RWPE2 (cell line): ENCODE measurements around the gene ALCAM.
A peak's percentile ranks its signal among the peaks of the same experiment; 100 is the strongest.

Source experiments
- ATAC-seq: fragments of 200-7000 bp; cut with Tn5 transposase; 3 replicates; pipeline ENCODE4 v1.9.1; 2021; ENCODE audit warnings: low read depth
- DNase-seq: peaks from one replicate; pipeline ENCODE4 v3.0.0-alpha.2; 2020; ENCODE audit warnings: low spot score
- H3K27ac ChIP-seq: fragments of 450-650 bp; 2 replicates; pipeline ENCODE4 v1.5.1; 2017; ENCODE audit warnings: mild to moderate bottlenecking; ENCODE audit not compliant: poor library complexity, severe bottlenecking
- H3K27me3 ChIP-seq: fragments of 250-450 bp; sonication (Bioruptor Pico); 2 replicates; pipeline ENCODE4 v1.5.1; 2021; ENCODE audit warnings: mild to moderate bottlenecking, moderate library complexity; ENCODE audit not compliant: insufficient read depth, poor library complexity, severe bottlenecking
- H3K36me3 ChIP-seq: fragments of 250-450 bp; sonication (Bioruptor Pico); 2 replicates; pipeline ENCODE4 v1.5.1; 2020; ENCODE audit warnings: low read depth, mild to moderate bottlenecking, moderate library complexity
- H3K4me1 ChIP-seq: fragments of 250-450 bp; sonication (Bioruptor Pico); 2 replicates; pipeline ENCODE4 v1.5.1; 2021; ENCODE audit warnings: mild to moderate bottlenecking, moderate library complexity; ENCODE audit not compliant: insufficient read depth, poor library complexity, severe bottlenecking
- H3K4me3 ChIP-seq: fragments of 250-450 bp; sonication (Bioruptor Pico); 2 replicates; pipeline ENCODE4 v1.5.1; 2021; ENCODE audit warnings: mild to moderate bottlenecking, moderate library complexity; ENCODE audit not compliant: severe bottlenecking
- H3K9me3 ChIP-seq: fragments of 250-450 bp; sonication (Bioruptor Pico); 2 replicates; pipeline ENCODE4 v1.5.1; 2021; ENCODE audit warnings: mild to moderate bottlenecking, moderate library complexity; ENCODE audit not compliant: severe bottlenecking
- CTCF ChIP-seq: fragments of 450-650 bp; IDR thresholded peaks from one replicate; pipeline ENCODE4 v1.5.1; 2017; ENCODE audit warnings: mild to moderate bottlenecking, moderate library complexity; ENCODE audit not compliant: poor library complexity, severe bottlenecking

ALCAM gene

GRCh38 chr3:105511031-105511430 is 144.3 kb downstream of the ALCAM start:
- Histone ChIP-seq H3K4me3 (no peak overlapping the region), H3K36me3 (no peaks in the 10 kb centered on the region), H3K27ac (no peak overlapping the region), H3K4me1 (peaks cover 18% of the 10 kb centered on the region), H3K9me3 (no peaks in the 10 kb centered on the region), H3K27me3 (no peaks in the 10 kb centered on the region)
- no peak for DNase-seq
- TF ChIP-seq CTCF = no peak
- no peak for ATAC-seq

GRCh38 chr3:105512061-105512460 is 145.4 kb downstream of the ALCAM start:
- ATAC-seq (no peak), DNase-seq (no peak)
- peaks cover 18% of the 10 kb centered on the region for H3K4me1 ChIP-seq
- no peaks in the 10 kb centered on the region for H3K9me3 ChIP-seq
- H3K27me3 ChIP-seq = no peaks in the 10 kb centered on the region
- H3K36me3 ChIP-seq = no peaks in the 10 kb centered on the region
- no peak overlapping the region for H3K4me3 ChIP-seq
- H3K27ac ChIP-seq = no peak overlapping the region
- TF ChIP-seq CTCF = no peak

- peak; percentile 71 for ATAC-seq
- Histone ChIP-seq H3K4me1 (peaks cover 23% of the 10 kb centered on the region), H3K4me3 (no peak overlapping the region), H3K27me3 (no peaks in the 10 kb centered on the region), H3K27ac (peak overlapping the region; percentile 10), H3K9me3 (no peaks in the 10 kb centered on the region), H3K36me3 (no peaks in the 10 kb centered on the region)
- TF ChIP-seq CTCF = no peak
- no peak for DNase-seq
Observed at GRCh38 chr3:105513042-105513441, 146.3 kb downstream of the ALCAM start.

GRCh38 chr3:105513886-105514285 is 147.2 kb downstream of the ALCAM start:
- DNase-seq = no peak

More at GRCh38 chr3:105513886-105514285, 147.2 kb downstream of the ALCAM start:
- Histone ChIP-seq H3K36me3 (no peaks in the 10 kb centered on the region), H3K4me1 (peaks cover 30% of the 10 kb centered on the region), H3K4me3 (no peak overlapping the region), H3K9me3 (no peaks in the 10 kb centered on the region), H3K27me3 (no peaks in the 10 kb centered on the region), H3K27ac (no peak overlapping the region)
- TF ChIP-seq CTCF = no peak
- ATAC-seq = no peak
